Stomach (tissue), 4 donors: ENCODE data around the gene IFI30.

Experiments used
- CTCF ChIP-seq, 7 experiments: fragments of 450-650 bp in 4 of 7; fragments of 200-600 bp in 3 of 7; sonication (generic) in 3 of 7; IDR thresholded peaks; one replicate each; pipeline ENCODE4 v1.5.1; 2016 to 2019; ENCODE audit warnings: antibody characterized with exemption in 7 of 7, control low read depth in 2 of 7, mild to moderate bottlenecking in 1 of 7
- POLR2A ChIP-seq, 4 donors: fragments of 450-650 bp; IDR thresholded peaks; one replicate each; pipeline ENCODE4 v1.6.1; 2016; ENCODE audit warnings: antibody characterized with exemption in 4 of 4, control low read depth in 2 of 4, mild to moderate bottlenecking in 1 of 4, moderate library complexity in 1 of 4

- TF ChIP-seq CTCF (IDR thresholded peaks at IDR 0.05) (no peak), POLR2A (IDR thresholded peaks at IDR 0.05) (no peak)
Measured at GRCh38 chr19:18174983-18175382, 1.4 kb downstream of the IFI30 start.
